Right lobe of liver (tissue), 6 donors: Measurements from ENCODE around the gene ATXN1. TPM values are rescaled to one million over a fixed set of nuclear protein-coding genes. Genes with fewer than 3 reads are reported as not detected.

Source experiments
- ATAC-seq, 4 donors: fragments of 200-7000 bp; cut with Tn5 transposase; one replicate each; pipeline ENCODE4 v1.9.1; 2020; ENCODE audit warnings: mild to moderate bottlenecking in 4 of 4, moderate library complexity in 4 of 4
- DNase-seq, 3 donors: peaks; one replicate each; pipeline ENCODE4 v3.0.0-alpha.2; 2020
- H3K27ac ChIP-seq, 3 donors: fragments of 200-600 bp; one replicate each; pipeline ENCODE4 v1.8.0; 2022
- H3K27me3 ChIP-seq, 2 donors: fragments of 200-600 bp; one replicate each; pipeline ENCODE4 v1.8.0; 2022
- H3K36me3 ChIP-seq, 4 donors: fragments of 200-600 bp; sonication (generic) in 1 of 4; one replicate each; pipeline versions ENCODE4 v1.5.1 to v1.8.0; 2017 to 2022; ENCODE audit warnings: control low read depth in 1 of 4
- H3K4me1 ChIP-seq, 4 donors: fragments of 200-600 bp; sonication (generic) in 1 of 4; one replicate each; pipeline versions ENCODE4 v1.5.1 to v1.8.0; 2017 to 2022; ENCODE audit warnings: control low read depth in 1 of 4
- H3K4me3 ChIP-seq, 3 donors: fragments of 200-600 bp; one replicate each; pipeline ENCODE4 v1.8.0; 2022
- H3K9me3 ChIP-seq, 4 donors: fragments of 200-600 bp; sonication (generic) in 1 of 4; one replicate each; pipeline versions ENCODE4 v1.5.1 to v1.8.0; 2017 to 2022; ENCODE audit warnings: control low read depth in 1 of 4
- POLR2A ChIP-seq: fragments of 450-650 bp; IDR thresholded peaks from one replicate; pipeline ENCODE4 v1.6.1; 2017; ENCODE audit warnings: antibody characterized with exemption, mild to moderate bottlenecking
- WGBS: methylation state at CpG from one replicate; pipeline ENCODE4 v1.1.6; 2018; ENCODE audit warnings: low coverage, low lambda C conversion rate; ENCODE audit not compliant: insufficient coverage; ENCODE audit errors: missing lambda C conversion rate; 5-methylcytosine and 5-hydroxymethylcytosine counted together
- intact Hi-C, 2 donors: fragments of 100-400 bp; cut with DNase I; formaldehyde crosslinking; loops; one replicate each; pipeline versions ENCODE4 v1.11.2 to v1.14.1; 2022
- total RNA-seq, 6 experiments: library from RNA; depleted of rRNA in 2 of 6; stranded (reverse); fragments of >200 nt in 2 of 6; fragmentation: NEBNext Ultra II Directional in 3 of 6; extraction: Animal tissue kit (Norgen Biotek cat#: 25700) in 3 of 6; gene quantifications; one replicate each; pipeline versions ENCODE4 v1.1.0 to v1.2.4, GENCODE V29; 2016 to 2023
- TF ChIP-seq, protein P1 (sequence below), 4 donors: fragments of 200-600 bp in 3 of 4; fragments of 450-650 bp in 1 of 4; IDR thresholded peaks; one replicate each; pipeline versions ENCODE4 v1.5.1 to v1.8.0; 2016 to 2022; ENCODE audit warnings: antibody characterized with exemption in 4 of 4, mild to moderate bottlenecking in 2 of 4
- donor health status: DM: no; HTN: yes; CAD: no.
- donor health status: DM: no; HTN: no; CAD: no.
- donor health status: DM: no; HTN: no; CAD: no.
- donor health status: DM: no; HTN: yes; CAD: no.
- donor health status: DM: no; HTN: yes; CAD: no.

The ATXN1 gene
- total RNA-seq, 6 experiments from 2014 or later: 23.2 to 28.7 (median 25.0) TPM

DNA sequence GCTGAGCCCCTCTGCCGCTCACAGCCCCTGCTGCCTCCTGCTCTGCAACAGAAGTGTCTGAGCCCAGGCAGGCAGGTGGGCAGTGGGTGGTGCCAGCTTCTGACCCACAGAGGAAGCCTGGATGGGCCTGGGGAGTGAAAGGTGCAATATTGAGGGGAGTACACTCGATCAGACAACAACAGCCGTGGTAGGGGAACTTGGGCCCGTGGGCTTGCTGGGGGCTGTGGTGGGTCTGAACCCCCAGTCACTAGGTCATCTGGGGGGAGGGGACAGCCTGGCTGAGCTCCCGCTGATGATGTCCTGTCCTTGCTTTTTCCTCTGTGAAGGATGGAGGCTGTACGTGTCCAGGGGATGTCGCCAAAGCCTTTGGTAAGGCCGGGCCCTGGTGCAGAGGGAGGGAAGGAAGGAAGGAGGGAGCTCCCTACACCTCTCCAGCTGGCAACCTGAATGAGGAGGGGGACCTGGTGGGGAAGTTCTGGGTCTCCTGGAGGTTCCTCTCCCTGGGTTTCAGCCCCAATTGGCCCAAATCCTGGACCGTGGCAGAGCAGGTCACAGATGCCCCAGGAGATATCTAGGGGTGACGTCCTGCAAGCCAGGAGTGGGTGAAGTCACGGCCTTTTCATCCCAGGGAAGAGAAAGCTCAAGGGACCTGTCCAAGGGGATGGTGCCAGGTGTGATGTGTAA, 475.7 kb downstream of the ATXN1 start:
- Histone ChIP-seq H3K27ac (no peak overlapping the region), H3K27me3 (no peaks in the 10 kb centered on the region), H3K9me3 (no peaks in the 10 kb centered on the region), H3K4me1 (no peaks in the 10 kb centered on the region), H3K4me3 (no peak overlapping the region), H3K36me3 (no peaks in the 10 kb centered on the region)
- WGBS: 86% methylated on average over 1 of the region's 11 CpGs
- DNase-seq (no peak), ATAC-seq (peak in 1 of 4 donors; percentile 6)
- intact Hi-C loops: no loop called here
- no peak for TF ChIP-seq POLR2A

DNA sequence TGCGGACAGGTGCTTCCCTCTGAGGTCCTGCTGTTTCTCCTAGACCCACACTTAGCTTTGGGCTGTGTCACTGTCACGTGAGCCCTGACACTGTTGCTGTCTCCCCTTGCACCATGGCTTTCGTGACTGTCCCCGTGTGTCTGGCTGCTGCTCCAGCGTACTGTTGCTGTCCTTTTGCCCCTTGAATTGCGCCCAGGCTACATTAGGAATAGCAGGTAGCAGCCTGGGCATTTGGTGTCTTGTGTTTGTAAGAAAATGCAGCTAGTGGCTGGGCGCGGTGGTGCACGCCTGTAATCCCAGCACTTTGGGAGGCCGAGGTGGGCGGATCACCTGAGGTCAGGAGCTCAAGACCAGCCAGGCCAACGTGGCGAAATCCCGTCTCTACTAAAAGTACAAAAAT, 476.8 kb downstream of the ATXN1 start:
- no peaks in the 10 kb centered on the region for H3K27me3 ChIP-seq
- no peak overlapping the region for H3K27ac ChIP-seq
- no peaks in the 10 kb centered on the region for H3K4me1 ChIP-seq
- ATAC-seq (no peak), DNase-seq (no peak)
- H3K4me3 ChIP-seq: no peak overlapping the region
- intact Hi-C loops: no loop called here
- no peaks in the 10 kb centered on the region for H3K9me3 ChIP-seq
- TF ChIP-seq POLR2A: no peak
- TF ChIP-seq, protein P1, sequence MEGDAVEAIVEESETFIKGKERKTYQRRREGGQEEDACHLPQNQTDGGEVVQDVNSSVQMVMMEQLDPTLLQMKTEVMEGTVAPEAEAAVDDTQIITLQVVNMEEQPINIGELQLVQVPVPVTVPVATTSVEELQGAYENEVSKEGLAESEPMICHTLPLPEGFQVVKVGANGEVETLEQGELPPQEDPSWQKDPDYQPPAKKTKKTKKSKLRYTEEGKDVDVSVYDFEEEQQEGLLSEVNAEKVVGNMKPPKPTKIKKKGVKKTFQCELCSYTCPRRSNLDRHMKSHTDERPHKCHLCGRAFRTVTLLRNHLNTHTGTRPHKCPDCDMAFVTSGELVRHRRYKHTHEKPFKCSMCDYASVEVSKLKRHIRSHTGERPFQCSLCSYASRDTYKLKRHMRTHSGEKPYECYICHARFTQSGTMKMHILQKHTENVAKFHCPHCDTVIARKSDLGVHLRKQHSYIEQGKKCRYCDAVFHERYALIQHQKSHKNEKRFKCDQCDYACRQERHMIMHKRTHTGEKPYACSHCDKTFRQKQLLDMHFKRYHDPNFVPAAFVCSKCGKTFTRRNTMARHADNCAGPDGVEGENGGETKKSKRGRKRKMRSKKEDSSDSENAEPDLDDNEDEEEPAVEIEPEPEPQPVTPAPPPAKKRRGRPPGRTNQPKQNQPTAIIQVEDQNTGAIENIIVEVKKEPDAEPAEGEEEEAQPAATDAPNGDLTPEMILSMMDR (IDR thresholded peaks at IDR 0.05): no peak
- no peaks in the 10 kb centered on the region for H3K36me3 ChIP-seq
- 87% methylated on average over 11 of the region's 14 CpGs for WGBS

DNA sequence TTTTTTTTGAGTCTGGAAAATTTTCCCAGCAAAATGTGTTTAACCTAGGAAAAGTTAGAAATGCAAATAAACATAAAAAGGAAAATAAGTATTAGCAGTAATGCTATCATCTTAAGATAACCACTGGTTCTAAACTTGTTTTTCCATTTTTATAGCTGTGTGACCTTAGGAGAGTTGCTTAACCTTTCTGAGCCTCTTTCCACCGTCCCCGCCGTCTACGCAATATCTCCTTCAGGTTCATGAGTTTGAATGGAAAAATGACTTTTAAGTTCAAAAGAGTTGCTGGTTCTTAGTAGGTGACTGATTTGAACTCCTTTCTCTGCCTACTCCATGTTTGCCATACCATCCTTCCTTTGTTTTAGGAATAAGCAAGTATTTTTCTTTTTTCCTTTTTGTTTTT, 478.9 kb downstream of the ATXN1 start:
- Histone ChIP-seq H3K4me1 (no peaks in the 10 kb centered on the region), H3K27ac (no peak overlapping the region), H3K36me3 (no peaks in the 10 kb centered on the region), H3K4me3 (no peak overlapping the region), H3K9me3 (no peaks in the 10 kb centered on the region), H3K27me3 (no peaks in the 10 kb centered on the region)
- DNase-seq (no peak), ATAC-seq (no peak)
- intact Hi-C loops: no loop called here
- TF ChIP-seq POLR2A: no peak
- TF ChIP-seq, protein P1 (IDR thresholded peaks at IDR 0.05): no peak
- WGBS: 83% methylated on average over 4 of the region's 4 CpGs

DNA sequence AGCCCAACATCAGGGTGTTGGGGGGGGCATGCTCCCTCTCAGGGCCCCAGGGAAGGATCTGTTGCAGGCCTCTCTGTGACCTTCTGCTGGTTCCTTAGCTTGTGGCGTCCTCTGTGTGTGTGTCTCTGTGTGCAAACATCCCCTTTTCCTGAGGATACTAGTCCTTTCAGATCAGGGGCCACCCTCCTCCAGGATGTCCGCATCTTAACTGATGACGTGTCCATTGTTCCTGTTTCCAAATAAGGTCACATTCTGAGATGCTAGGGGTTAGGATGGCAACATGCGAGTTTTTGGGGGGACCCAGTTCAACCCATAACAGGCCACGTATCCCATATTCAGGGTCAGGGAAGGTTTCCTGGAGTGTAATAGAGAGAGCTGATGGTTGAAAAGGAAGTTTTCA, 482.0 kb downstream of the ATXN1 start:
- H3K36me3 ChIP-seq: no peaks in the 10 kb centered on the region
- H3K9me3 ChIP-seq: no peaks in the 10 kb centered on the region
- ATAC-seq (no peak), DNase-seq (no peak)
- TF ChIP-seq POLR2A: no peak
- TF ChIP-seq, protein P1 (IDR thresholded peaks at IDR 0.05): no peak
- H3K27me3 ChIP-seq: no peaks in the 10 kb centered on the region
- no peak overlapping the region for H3K4me3 ChIP-seq
- no peaks in the 10 kb centered on the region for H3K4me1 ChIP-seq
- intact Hi-C loops: no loop called here
- H3K27ac ChIP-seq: no peak overlapping the region
- 84% methylated on average over 4 of the region's 5 CpGs for WGBS

DNA sequence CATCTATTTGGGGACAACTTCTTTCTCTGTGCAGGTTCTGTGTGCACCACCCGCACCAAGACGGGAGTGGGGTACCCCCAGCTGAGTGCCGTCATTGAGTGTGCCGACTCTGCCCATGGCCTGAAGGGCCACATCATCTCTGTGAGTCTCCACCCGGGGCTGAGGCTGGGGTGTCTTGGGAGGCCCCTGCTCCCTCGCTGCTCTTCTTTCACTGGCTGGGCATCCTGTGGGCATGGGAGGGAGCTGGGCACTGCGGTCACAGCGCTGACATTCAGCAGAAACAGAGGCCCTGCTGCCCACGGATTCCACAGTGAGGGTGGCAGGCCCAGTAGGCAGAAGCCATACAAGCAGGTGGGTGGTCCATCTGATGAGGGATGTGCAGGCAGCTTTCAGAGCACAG, 482.5 kb downstream of the ATXN1 start:
- Histone ChIP-seq H3K4me1 (no peaks in the 10 kb centered on the region), H3K9me3 (no peaks in the 10 kb centered on the region), H3K4me3 (no peak overlapping the region), H3K27ac (no peak overlapping the region), H3K36me3 (no peaks in the 10 kb centered on the region), H3K27me3 (no peaks in the 10 kb centered on the region)
- WGBS: 90% methylated on average over 3 of the region's 9 CpGs
- TF ChIP-seq POLR2A: no peak
- TF ChIP-seq, protein P1 (IDR thresholded peaks at IDR 0.05): no peak
- intact Hi-C loops: no loop called here
- no peak for DNase-seq
- no peak for ATAC-seq
